SK-N-MC (cell line): ENCODE data around the gene MPND.

Source experiments
- EZH2 ChIP-seq: fragments of 200-600 bp; sonication (generic); IDR thresholded peaks from one replicate; pipeline ENCODE4 v1.6.1; 2017; ENCODE audit warnings: antibody characterized with exemption
- POLR2AphosphoS5 ChIP-seq: IDR thresholded peaks from 2 replicates; pipeline ENCODE4 v1.6.1; 2012; ENCODE audit warnings: mild to moderate bottlenecking, low read depth, low read length, borderline replicate concordance

DNA sequence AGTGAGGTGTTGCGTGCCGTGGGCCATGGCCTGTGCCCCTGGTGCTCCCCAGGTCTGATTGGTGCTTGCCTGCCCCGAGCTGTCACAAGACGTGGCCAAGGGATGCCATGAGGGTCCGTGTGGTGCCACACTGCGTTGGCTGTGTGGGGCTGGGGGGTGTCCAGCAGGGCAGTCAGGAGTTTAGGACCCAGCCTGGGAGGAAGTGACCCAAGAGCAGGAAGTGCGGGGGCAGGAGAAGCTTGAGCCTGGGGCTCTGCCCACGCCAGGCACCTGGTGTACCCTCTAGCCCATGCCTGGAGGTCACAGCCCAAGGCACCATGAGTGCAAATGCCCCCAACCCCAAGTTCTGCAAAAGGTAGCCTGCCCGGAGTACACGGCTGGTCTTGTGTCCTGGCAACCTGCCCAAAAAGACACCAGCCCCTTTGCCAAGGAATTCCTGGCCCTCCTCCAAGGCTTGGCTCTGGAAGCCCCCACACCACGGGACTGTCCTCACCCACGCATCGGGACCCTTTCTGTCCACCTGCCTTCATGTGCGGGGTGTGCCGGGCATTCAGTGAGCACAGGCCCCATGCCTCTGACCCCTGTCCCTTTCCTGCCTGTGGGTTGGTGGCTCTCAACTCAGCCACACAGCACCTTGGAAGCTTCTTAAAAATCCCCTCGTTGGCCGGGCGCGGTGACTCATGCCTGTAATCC, 24.9 kb downstream of the MPND start:
- no peak for TF ChIP-seq EZH2
- no peak for TF ChIP-seq POLR2AphosphoS5
